Measurements from ENCODE around the gene MINAR2.

DNA sequence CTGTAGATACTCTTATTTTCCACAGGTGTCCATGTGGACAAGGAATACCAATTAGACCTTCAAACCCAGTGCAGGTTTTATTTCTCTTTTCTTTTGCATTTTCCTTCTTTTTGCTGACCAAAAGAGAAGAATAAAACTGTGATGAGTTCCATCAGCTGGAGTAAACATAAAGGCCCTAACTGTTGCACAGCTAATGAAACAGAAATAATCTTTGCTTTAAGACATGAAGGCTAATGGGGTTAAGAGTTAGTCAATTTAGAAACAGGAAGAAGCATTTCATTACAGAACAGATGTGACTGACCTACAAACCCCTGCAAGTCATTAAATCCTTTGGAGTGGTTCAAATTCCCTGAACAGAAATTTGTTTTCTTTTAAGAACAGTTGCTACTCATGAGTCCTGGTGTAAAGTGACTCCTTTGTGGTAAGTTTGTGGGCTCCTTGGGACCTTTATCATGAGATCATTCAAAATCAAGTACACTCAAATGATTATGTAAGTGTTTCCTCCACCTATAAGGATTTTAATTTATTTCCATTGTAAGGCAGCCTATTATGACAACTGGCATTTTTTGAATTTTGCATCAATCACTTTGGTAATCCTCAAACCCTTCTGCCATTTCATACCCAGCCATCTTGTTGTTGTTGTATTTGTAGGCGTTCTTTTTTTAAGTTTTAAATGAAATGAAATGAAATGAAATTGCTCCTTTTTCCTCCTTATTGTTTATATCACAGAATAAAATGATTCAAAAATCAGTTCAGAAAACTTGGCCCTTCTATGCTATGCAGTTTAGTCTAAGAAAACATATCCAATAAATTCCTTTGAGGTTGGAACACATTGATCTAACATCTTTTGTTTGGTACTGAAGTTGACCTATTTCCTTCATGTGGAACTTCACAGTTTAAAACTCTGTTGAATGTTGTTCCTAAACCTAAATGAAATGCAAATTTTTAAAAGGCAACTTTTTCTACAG, 1.3 kb downstream of the MINAR2 start:
- TF ChIP-seq, protein P1, sequence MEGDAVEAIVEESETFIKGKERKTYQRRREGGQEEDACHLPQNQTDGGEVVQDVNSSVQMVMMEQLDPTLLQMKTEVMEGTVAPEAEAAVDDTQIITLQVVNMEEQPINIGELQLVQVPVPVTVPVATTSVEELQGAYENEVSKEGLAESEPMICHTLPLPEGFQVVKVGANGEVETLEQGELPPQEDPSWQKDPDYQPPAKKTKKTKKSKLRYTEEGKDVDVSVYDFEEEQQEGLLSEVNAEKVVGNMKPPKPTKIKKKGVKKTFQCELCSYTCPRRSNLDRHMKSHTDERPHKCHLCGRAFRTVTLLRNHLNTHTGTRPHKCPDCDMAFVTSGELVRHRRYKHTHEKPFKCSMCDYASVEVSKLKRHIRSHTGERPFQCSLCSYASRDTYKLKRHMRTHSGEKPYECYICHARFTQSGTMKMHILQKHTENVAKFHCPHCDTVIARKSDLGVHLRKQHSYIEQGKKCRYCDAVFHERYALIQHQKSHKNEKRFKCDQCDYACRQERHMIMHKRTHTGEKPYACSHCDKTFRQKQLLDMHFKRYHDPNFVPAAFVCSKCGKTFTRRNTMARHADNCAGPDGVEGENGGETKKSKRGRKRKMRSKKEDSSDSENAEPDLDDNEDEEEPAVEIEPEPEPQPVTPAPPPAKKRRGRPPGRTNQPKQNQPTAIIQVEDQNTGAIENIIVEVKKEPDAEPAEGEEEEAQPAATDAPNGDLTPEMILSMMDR (IDR thresholded peaks at IDR 0.05; ENCODE audit: low read depth, low read length), result no peak
- TF ChIP-seq EZH2phosphoT487 (IDR thresholded peaks at IDR 0.05; ENCODE audit: low read depth), result no peak

Data from OCI-LY3 (cell line).